ENCODE measurements around the gene LARGE1.
A peak's percentile ranks its signal among the peaks of the same experiment; 100 is the strongest.

Gene LARGE1

GRCh38 chr22:33720166-33720878, 200.0 kb downstream of the LARGE1 start:
- TF ChIP-seq Cebpa-rat (IDR thresholded peaks at IDR 0.05), result no peak
- Histone ChIP-seq H3K27me3 (no peaks in the 10 kb centered on the region), H3K4me1 (peaks cover 12 to 18% (median 16%) of the 10 kb centered on the region in 10 experiments; a peak in 19 of 20 replicates), H3K4me2 (no peak overlapping the region), H4K20me1 (peaks cover 0 to 52% (median 25%) of the 10 kb centered on the region in 11 experiments; a peak in 13 of 22 replicates), H3K9ac (no peak overlapping the region), H3K36me3 (peaks cover 2 to 42% (median 21%) of the 10 kb centered on the region in 11 experiments; a peak in 16 of 22 replicates), H3K27ac (no peak overlapping the region), H3K4me3 (no peak overlapping the region), H3K9me3 (replicated peaks in 1 of 11) (peaks cover 10 to 31% (median 20%) of the 10 kb centered on the region in 11 experiments)

DNA sequence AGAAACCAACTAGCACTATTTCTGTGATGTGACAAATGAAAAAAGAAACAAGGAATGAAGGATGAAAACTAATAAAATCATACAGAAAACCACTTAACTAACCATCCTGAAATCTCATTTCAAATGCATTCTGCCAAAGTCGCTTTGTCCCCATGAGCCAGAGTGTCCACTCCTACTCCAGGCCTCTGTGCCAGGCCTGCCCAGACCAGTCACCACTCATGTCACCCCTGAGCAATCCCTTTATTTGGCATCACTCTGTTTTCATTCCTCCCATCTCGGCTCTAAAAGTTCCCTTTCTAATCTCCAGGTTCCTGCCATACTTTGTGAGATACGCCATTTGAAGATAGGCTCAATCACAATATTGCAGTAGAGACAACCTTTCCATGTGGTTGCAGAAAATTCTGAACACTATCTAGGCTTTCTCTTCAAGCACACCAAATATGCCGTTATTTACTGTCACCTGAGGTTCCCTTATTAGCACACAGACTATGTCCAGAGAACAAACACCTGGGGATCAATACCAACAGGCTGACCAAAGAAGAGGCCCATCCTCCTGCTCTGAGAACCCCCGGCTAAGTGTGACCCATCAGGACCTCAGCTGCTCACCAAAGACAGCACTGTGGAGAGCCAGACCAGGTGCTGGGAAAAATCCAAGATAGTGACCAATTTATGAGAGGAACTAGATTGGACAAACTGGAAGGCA, 202.4 kb downstream of the LARGE1 start:
- no peak overlapping the region for H3K4me3 ChIP-seq
- peaks cover 32 to 54% (median 43%) of the 10 kb centered on the region in 11 experiments for H3K9me3 ChIP-seq (replicated peaks in 1 of 11)
- H3K9ac ChIP-seq, result no peak overlapping the region
- no peak overlapping the region for H3K4me2 ChIP-seq
- H3K4me1 ChIP-seq, result peaks cover 0 to 7% (median 0%) of the 10 kb centered on the region in 10 experiments; a peak in 2 of 20 replicates
- no peak overlapping the region for H3K27ac ChIP-seq
- peaks cover 0 to 34% (median 5%) of the 10 kb centered on the region in 11 experiments; a peak in 9 of 22 replicates for H4K20me1 ChIP-seq
- peaks cover 23 to 63% (median 36%) of the 10 kb centered on the region in 11 experiments; a peak in 21 of 22 replicates for H3K36me3 ChIP-seq
- H3K27me3 ChIP-seq, result no peaks in the 10 kb centered on the region
- no peak for TF ChIP-seq Cebpa-rat (IDR thresholded peaks at IDR 0.05)

DNA sequence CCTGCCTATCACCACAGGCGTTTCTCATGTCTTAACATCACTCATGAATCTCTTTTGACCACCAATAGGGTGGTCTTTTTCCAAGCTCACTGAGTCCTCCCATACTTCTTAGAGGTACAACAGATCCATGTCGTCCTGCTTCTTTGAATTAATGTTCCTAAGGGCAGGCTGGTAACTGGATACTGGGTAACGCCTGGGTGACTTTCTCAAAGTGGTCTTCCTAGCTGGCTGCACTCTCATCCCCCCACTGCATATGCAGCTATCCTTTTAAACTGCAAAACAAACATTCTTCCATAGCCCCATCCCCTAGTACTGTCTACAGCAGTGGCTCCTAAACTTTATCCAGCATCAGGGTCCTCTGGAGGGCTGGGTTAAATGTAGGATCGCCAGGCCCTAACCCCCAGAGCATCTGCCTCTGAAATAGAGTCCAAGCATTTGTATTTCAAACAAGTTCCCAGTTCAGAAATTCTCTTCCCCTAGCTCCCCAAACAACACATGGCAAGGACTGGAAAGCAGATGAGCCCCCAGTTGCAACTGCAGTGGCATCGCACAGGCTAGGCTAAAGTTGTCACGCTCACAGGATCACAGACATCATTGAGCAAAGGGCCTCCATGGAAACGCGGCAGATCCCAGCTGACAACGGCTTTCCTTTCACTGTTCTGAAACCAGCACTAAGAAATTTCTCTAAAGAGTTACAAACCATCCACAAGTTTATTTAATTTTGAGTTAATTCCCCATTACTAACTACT, 204.9 kb downstream of the LARGE1 start:
- H3K4me2 ChIP-seq, result no peak overlapping the region; a peak in 1 of 22 replicates
- H3K4me3 ChIP-seq, result no peak overlapping the region
- no peak overlapping the region for H3K27ac ChIP-seq
- H3K9ac ChIP-seq, result no peak overlapping the region
- no peaks in the 10 kb centered on the region for H3K27me3 ChIP-seq
- H4K20me1 ChIP-seq, result peaks cover 0 to 31% (median 5%) of the 10 kb centered on the region in 11 experiments; a peak in 6 of 22 replicates
- H3K36me3 ChIP-seq, result peaks cover 24 to 70% (median 36%) of the 10 kb centered on the region in 11 experiments
- H3K9me3 ChIP-seq (replicated peaks in 1 of 11), result peaks cover 28 to 52% (median 34%) of the 10 kb centered on the region in 11 experiments
- peaks cover 0 to 7% (median 0%) of the 10 kb centered on the region in 10 experiments; a peak in 2 of 20 replicates for H3K4me1 ChIP-seq
- no peak for TF ChIP-seq Cebpa-rat (IDR thresholded peaks at IDR 0.05)

DNA sequence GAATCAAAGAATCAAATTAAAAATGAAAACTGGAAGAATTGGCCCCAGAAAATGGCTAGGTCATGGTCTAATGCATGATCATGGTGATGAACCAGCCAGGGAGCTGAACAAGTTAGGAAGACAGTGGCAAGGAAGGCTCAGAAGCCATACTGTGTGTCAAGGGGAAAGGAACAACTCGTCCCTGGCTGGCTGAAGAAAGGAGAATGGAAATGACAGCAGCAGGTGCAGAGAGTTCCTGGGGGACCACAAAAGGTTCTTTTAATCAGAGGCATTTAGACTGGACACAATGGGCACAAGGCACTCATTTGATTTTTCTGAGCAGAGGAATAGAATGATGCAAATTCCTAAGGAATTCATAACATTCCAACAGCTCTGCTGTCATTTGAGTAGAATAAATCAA, 209.9 kb downstream of the LARGE1 start:
- no peak for TF ChIP-seq Cebpa-rat (IDR thresholded peaks at IDR 0.05)
- Histone ChIP-seq H4K20me1 (peaks cover 0 to 29% (median 13%) of the 10 kb centered on the region in 11 experiments; a peak in 13 of 22 replicates), H3K4me3 (no peak overlapping the region), H3K9me3 (replicated peaks in 1 of 11) (peaks cover 19 to 32% (median 23%) of the 10 kb centered on the region in 11 experiments), H3K9ac (no peak overlapping the region), H3K36me3 (peaks cover 23 to 60% (median 31%) of the 10 kb centered on the region in 11 experiments; a peak in 21 of 22 replicates), H3K4me1 (0 out of 20 replicates have a peak, but pooled peaks cover 0 to under 1% (median 0%) of the 10 kb centered on the region in 10 experiments), H3K27me3 (no peaks in the 10 kb centered on the region), H3K27ac (no peak overlapping the region), H3K4me2 (no peak overlapping the region)

- H3K36me3 ChIP-seq, result peaks cover 10 to 50% (median 20%) of the 10 kb centered on the region in 11 experiments; a peak in 16 of 22 replicates
- no peaks in the 10 kb centered on the region for H3K4me1 ChIP-seq
- TF ChIP-seq Cebpa-rat (IDR thresholded peaks at IDR 0.05), result no peak
- H3K4me2 ChIP-seq, result no peak overlapping the region
- H3K9ac ChIP-seq, result no peak overlapping the region
- no peak overlapping the region for H3K27ac ChIP-seq
- H3K27me3 ChIP-seq, result no peaks in the 10 kb centered on the region
- H4K20me1 ChIP-seq, result peaks cover 0 to 52% (median 19%) of the 10 kb centered on the region in 11 experiments; a peak in 14 of 22 replicates
- H3K9me3 ChIP-seq (replicated peaks in 1 of 11), result peaks cover 0 to 28% (median 12%) of the 10 kb centered on the region in 11 experiments; a peak in 15 of 22 replicates
- no peak overlapping the region for H3K4me3 ChIP-seq
Measured at GRCh38 chr22:33707581-33707980, 212.7 kb downstream of the LARGE1 start.

DNA sequence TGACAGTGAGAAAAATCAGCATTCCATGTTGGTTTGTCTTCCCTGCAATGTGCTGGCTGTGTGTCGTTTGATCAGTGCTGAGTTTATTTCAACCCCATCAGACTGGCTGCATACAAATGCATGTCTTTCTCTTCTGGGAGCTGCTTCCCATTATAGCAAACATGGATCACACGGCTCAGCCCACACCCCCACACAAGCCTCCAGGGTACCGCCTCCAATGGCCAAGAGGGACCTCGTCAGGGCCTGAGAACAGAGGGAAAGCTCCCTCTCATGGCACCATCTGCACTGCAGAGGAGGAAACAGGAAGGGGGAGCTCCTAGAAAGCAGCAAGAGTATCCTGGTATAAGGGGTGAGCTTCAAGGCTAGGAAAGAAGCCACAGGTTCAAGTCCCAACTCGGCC, 214.2 kb downstream of the LARGE1 start:
- Histone ChIP-seq H3K4me2 (no peak overlapping the region), H3K36me3 (peaks cover 10 to 50% (median 18%) of the 10 kb centered on the region in 11 experiments; a peak in 18 of 22 replicates), H3K4me1 (no peaks in the 10 kb centered on the region), H4K20me1 (peaks cover 0 to 52% (median 19%) of the 10 kb centered on the region in 11 experiments; a peak in 14 of 22 replicates), H3K4me3 (no peak overlapping the region), H3K27me3 (no peaks in the 10 kb centered on the region), H3K9ac (no peak overlapping the region), H3K9me3 (replicated peaks in 1 of 11) (peaks cover 0 to 21% (median 12%) of the 10 kb centered on the region in 11 experiments; a peak in 15 of 22 replicates), H3K27ac (no peak overlapping the region)
- TF ChIP-seq Cebpa-rat (IDR thresholded peaks at IDR 0.05), result no peak

GRCh38 chr22:33699176-33699575, 221.1 kb downstream of the LARGE1 start:
- no peak overlapping the region for H3K27ac ChIP-seq
- no peak overlapping the region for H3K4me3 ChIP-seq
- no peak overlapping the region for H3K9ac ChIP-seq
- peaks cover 0 to 11% (median 8%) of the 10 kb centered on the region in 11 experiments; a peak in 15 of 22 replicates for H3K9me3 ChIP-seq (replicated peaks in 1 of 11)
- peaks cover 0 to 38% (median 4%) of the 10 kb centered on the region in 11 experiments; a peak in 10 of 22 replicates for H4K20me1 ChIP-seq
- peaks cover 0 to 13% (median 7%) of the 10 kb centered on the region in 10 experiments; a peak in 8 of 20 replicates for H3K4me1 ChIP-seq
- H3K4me2 ChIP-seq, result no peak overlapping the region
- peaks cover 20 to 55% (median 43%) of the 10 kb centered on the region in 11 experiments; a peak in 19 of 22 replicates for H3K36me3 ChIP-seq
- no peak for TF ChIP-seq Cebpa-rat (IDR thresholded peaks at IDR 0.05)
- H3K27me3 ChIP-seq, result no peaks in the 10 kb centered on the region

DNA sequence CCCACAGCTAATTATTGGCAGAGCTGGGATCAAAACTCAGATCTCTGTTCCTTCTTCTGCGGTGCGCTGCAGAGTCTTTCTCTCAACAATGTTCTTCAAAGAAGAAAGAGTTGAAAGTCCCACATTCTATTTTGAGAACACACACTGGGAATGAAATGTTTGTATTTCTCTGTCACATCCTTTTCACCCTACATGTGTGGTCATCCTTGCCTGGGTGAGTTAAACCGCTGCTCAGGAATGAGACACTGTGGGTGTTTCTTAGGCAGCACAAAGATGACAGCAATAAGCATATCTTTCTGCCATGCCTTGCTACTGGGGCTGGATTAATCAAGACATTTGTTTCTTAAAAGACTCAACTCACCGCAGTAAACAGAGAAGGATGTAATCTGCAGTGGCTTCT, 222.6 kb downstream of the LARGE1 start:
- H3K9ac ChIP-seq, result no peak overlapping the region
- peaks cover 15 to 58% (median 40%) of the 10 kb centered on the region in 11 experiments; a peak in 19 of 22 replicates for H3K36me3 ChIP-seq
- peaks cover 5 to 16% (median 10%) of the 10 kb centered on the region in 11 experiments; a peak in 17 of 22 replicates for H3K9me3 ChIP-seq (replicated peaks in 1 of 11)
- peaks cover 0 to 31% (median 4%) of the 10 kb centered on the region in 11 experiments; a peak in 10 of 22 replicates for H4K20me1 ChIP-seq
- no peaks in the 10 kb centered on the region for H3K27me3 ChIP-seq
- no peak overlapping the region for H3K27ac ChIP-seq
- H3K4me2 ChIP-seq, result peak overlapping the region in 2 of 11 experiments; percentile 11 to 14; a peak in 1 of 22 replicates
- H3K4me1 ChIP-seq, result peaks cover 0 to 13% (median 7%) of the 10 kb centered on the region in 10 experiments; a peak in 8 of 20 replicates
- no peak for TF ChIP-seq Cebpa-rat (IDR thresholded peaks at IDR 0.05)
- no peak overlapping the region for H3K4me3 ChIP-seq

All from BLaER1 treated with 17β-estradiol and CSF1 and Interleukin-3, amounts not matched to agents 10 nM and 100 nM (cell line).